C4-2B (cell line): ENCODE results near the gene ARL15.

Experiments
- CTCF ChIP-seq: fragments of 450-650 bp; conservative IDR thresholded peaks from 2 replicates; pipeline ENCODE4 v1.5.1; 2017; ENCODE audit warnings: mild to moderate bottlenecking
- ZFX ChIP-seq: fragments of 450-650 bp; IDR thresholded peaks from 2 replicates; pipeline ENCODE4 v1.6.1; 2017

- TF ChIP-seq CTCF (no peak), ZFX (no peak)
Observed at GRCh38 chr5:53956632-53957031, 353.7 kb downstream of the ARL15 start.
